ENCODE results near the gene LRRC49. TPM values are rescaled to one million over a fixed set of nuclear protein-coding genes. Genes with fewer than 3 reads are reported as not detected.
"Not testable (repeated sequence)": the region's sequence is repeated elsewhere in the genome, so short reads cannot be mapped to it uniquely, and the experiment has no call there.

LRRC49 gene
- total RNA-seq, 1 donor, result 14.2 TPM

- no peak for TF ChIP-seq CTCF (IDR thresholded peaks at IDR 0.05; ENCODE audit: insufficient read depth, low read depth, low read length)
- H3K4me3 ChIP-seq (ENCODE audit: low read depth, low read length), result no peak overlapping the region
- DNase-seq (ENCODE audit: low read depth), result no peak
Measured at GRCh38 chr15:70976851-70977250, 84.2 kb downstream of the LRRC49 start.

GRCh38 chr15:70995383-70995970 lies 102.9 kb downstream of the LRRC49 start:
- no peak for TF ChIP-seq CTCF (IDR thresholded peaks at IDR 0.05; ENCODE audit: insufficient read depth, low read depth, low read length)
- H3K4me3 ChIP-seq (ENCODE audit: low read depth, low read length), result no peak overlapping the region
- peak; percentile 49 for DNase-seq (ENCODE audit: low read depth)

GRCh38 chr15:70998319-70998718 lies 105.7 kb downstream of the LRRC49 start:
- DNase-seq (ENCODE audit: low read depth), result no peak
- no peak for TF ChIP-seq CTCF (IDR thresholded peaks at IDR 0.05; ENCODE audit: insufficient read depth, low read depth, low read length)
- no peak overlapping the region for H3K4me3 ChIP-seq (ENCODE audit: low read depth, low read length)

- no peak overlapping the region for H3K4me3 ChIP-seq (ENCODE audit: low read depth, low read length)
- no peak for DNase-seq (ENCODE audit: low read depth)
- no peak for TF ChIP-seq CTCF (IDR thresholded peaks at IDR 0.05; ENCODE audit: insufficient read depth, low read depth, low read length)
Measured at GRCh38 chr15:71002316-71002715, 109.7 kb downstream of the LRRC49 start.

- H3K4me3 ChIP-seq (ENCODE audit: low read depth, low read length), result no peak overlapping the region
- no peak for DNase-seq (ENCODE audit: low read depth)
- no peak for TF ChIP-seq CTCF (IDR thresholded peaks at IDR 0.05; ENCODE audit: insufficient read depth, low read depth, low read length)
Measured at GRCh38 chr15:71003319-71003718, 110.7 kb downstream of the LRRC49 start.

GRCh38 chr15:71004506-71004905 lies 111.9 kb downstream of the LRRC49 start:
- H3K4me3 ChIP-seq (ENCODE audit: low read depth, low read length); DNase-seq (ENCODE audit: low read depth): not testable (repeated sequence)

- no peak overlapping the region for H3K4me3 ChIP-seq (ENCODE audit: low read depth, low read length)
Measured at GRCh38 chr15:71005895-71006294, 113.3 kb downstream of the LRRC49 start.

More at GRCh38 chr15:71005895-71006294, 113.3 kb downstream of the LRRC49 start:
- no peak for DNase-seq (ENCODE audit: low read depth)
- TF ChIP-seq CTCF (IDR thresholded peaks at IDR 0.05; ENCODE audit: insufficient read depth, low read depth, low read length), result no peak

All from fibroblast of villous mesenchyme (primary cell).